GM10847 (cell line): Measurements from ENCODE around the gene HDHD3.
A peak's percentile ranks its signal among the peaks of the same experiment; 100 is the strongest.

Experiments used
- POLR2A ChIP-seq: IDR thresholded peaks from 2 replicates; pipeline ENCODE4 v1.6.1; 2011; ENCODE audit not compliant: insufficient read length; ENCODE audit errors: extremely low read depth

The HDHD3 gene, protein sequence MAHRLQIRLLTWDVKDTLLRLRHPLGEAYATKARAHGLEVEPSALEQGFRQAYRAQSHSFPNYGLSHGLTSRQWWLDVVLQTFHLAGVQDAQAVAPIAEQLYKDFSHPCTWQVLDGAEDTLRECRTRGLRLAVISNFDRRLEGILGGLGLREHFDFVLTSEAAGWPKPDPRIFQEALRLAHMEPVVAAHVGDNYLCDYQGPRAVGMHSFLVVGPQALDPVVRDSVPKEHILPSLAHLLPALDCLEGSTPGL

DNA sequence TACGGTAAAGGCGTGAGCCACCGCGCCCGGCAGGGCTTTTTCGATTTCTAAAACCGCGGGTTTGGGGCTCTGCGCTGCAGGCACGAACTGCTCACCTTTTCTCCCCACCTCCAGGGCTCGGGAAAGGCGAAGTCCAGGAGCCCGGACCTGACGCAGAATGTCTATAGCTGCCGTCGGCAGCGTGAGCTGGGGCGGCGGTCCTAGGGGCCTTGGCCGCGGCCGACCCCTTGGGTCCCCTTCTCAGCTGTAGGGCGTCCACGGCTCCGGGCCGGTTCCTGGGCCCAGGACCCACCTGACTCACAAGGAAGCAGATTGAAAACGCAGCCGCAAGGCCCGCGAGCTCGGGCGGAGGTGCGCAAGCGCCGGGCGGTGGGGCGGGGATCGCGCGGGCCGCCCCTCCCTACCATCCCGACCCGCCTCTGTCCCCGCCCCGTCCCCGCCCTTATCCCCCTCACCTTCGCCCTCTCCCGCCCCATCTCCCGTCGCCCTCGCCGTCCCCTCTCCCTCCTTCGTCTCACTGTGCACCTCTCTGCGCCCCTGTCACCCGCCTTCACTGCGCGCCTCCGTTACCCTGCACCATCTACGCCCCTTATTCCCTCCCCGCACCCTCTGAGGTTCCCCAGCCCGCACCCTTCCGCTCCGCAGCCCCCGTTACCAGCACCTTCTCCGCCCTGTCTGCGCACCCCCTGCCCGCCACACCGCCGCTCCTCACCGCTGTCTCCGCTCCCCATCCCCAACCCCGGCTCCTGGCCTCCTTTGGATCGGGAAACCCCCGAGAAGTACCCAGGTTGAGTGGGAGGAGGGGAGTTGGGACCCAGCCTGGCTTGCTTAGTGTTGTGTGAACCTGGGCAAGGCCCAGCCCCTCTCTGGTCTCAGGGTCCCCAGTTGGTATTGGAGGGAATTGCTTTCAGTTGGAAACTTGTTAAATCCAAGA, at the start of gene HDHD3:
Gene HDHD3 (minus strand): TSS at position 353 of the 934 bp plus-strand sequence. CDS start 2,632 bp downstream, outside the sequence.
- TF ChIP-seq POLR2A = peak; percentile 48

- no peak for TF ChIP-seq POLR2A
These were observed 48.3 kb upstream of the HDHD3 start for GRCh38 chr9:113425072-113425471.

GRCh38 chr9:113421726-113422125, 44.9 kb upstream of the HDHD3 start:
- TF ChIP-seq POLR2A = no peak

DNA sequence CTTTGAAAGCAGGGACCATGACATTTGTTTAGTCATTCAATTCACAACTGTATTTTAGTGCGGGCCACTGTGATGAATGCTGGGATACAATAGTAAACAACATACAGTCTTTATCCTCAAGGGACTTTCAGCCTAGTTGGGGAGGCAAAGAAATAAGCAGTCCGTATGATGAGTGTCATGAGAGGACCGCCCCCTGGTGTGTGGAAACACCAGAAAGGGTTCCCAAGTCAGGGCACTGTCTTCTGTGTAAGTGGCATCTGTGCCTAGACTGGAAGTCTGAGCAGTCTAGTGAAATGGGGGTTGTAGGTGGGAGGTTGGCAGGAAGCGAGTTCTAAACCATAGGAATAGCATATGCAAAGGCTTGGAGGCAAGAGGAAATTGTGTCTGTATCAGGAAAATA, 40.6 kb upstream of the HDHD3 start:
- no peak for TF ChIP-seq POLR2A

GRCh38 chr9:113416149-113416721, 39.4 kb upstream of the HDHD3 start:
- TF ChIP-seq POLR2A = no peak

DNA sequence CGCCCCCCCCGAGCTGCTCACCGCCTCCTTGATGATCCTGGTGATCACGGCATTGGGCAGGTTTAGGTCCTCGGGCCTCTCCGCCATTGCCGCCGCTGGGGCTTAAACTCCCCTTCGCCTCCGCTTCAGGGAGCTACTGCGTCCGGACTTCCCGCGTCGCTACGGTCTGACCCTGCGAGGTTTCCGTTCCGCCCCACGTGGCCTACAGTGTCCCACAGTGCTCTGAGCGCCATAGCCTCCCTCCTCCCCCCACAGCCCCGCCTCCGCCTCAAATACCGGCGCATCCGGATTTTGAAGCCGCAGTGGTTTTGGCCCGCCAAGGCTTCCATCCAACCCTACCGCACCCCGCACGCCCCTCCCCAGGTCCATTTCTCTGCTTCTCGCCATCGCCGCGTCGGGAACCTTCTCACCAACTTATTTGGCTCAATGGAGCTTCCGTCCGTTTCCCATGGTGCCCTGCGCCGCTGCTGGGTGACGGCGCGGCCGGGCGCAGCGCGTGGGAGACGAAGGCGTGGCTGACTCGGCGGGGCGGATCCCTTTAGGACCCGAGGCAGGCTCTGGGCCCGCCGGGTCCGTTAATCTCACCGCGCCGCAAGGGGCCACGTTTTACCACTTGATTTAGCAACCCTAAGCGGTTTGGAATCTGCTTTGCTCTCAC, 33.5 kb upstream of the HDHD3 start, which contains the start of the genes C9orf43 and POLE3:
Gene C9orf43 (plus strand): TSS at position 541 of the 658 bp plus-strand sequence. CDS start 2,747 bp downstream, outside the sequence.
Gene POLE3 (minus strand): TSS at position 469 of the 658 bp plus-strand sequence. CDS start 382 bp downstream, at position 87.
- peak; percentile 68 for TF ChIP-seq POLR2A

DNA sequence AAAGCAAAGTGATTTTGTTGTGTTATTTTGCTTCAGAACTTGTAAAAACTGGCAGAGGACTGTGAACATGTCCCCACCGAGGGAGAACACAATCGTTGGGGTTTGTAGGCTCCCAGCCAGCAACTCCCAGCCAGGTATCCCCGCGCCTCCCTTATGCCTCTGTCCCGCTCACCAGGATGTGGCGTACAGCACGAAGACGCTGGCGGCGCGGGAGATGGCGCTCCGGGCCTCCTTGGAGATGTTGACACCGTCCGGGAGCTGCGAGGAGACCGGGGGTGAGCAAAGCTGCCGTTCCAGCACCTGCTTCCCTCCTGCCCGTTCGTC, 33.1 kb upstream of the HDHD3 start:
- no peak for TF ChIP-seq POLR2A

GRCh38 chr9:113409481-113409880, 32.7 kb upstream of the HDHD3 start:
- no peak for TF ChIP-seq POLR2A

DNA sequence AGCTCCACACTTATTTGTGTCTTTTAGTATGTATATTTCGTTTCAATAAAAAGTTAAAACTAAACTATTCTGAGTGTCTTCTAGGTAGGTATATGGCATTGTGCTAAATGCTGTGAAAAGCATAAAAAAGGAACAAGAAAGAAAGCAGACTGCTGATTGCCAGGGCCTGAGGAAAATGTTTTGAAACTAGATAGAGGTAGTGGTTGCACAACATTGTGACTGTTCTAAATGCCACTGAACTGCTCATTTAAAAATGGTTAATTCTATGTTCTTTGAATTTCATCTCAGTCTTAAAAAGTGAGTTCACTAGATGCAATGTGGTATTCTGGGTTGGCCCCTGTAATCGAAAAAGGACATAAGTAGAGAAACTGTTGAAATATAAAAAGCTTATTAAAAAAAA, 26.9 kb upstream of the HDHD3 start:
- no peak for TF ChIP-seq POLR2A

GRCh38 chr9:113401027-113401792, 24.4 kb upstream of the HDHD3 start, which contains the start of gene ALAD:
Gene ALAD, minus strand, starts transcription at chr9:113401284. Its CDS starts 7,725 bp downstream, at chr9:113393559.
- peak; percentile 73 for TF ChIP-seq POLR2A

DNA sequence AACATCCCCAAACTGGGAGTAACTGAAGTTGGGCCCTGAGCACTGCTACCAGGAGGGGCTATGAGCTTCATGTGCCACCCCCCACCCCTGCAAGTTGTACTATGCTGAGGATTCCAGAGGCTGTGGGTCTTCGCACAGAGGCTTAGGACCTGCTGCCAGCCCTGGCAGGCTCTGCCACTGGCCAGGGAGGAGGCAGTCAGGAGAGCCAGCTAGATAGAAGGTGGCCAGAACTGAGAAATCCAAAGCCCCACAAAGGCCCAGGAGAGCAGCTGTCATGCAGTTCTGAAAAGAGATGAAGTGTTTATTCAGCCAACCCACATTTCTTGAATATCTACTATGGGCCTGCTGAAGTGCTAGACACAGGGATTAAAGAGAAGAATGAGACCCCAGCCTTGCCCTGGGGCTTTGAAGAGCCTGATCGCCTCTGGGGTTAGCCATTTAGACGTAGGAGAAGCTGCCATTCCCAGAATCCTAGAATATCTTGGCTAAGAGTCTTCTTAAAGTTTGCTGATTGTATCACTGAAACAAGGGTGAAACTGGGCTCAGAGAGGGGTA, 22.9 kb upstream of the HDHD3 start:
- TF ChIP-seq POLR2A = no peak

DNA sequence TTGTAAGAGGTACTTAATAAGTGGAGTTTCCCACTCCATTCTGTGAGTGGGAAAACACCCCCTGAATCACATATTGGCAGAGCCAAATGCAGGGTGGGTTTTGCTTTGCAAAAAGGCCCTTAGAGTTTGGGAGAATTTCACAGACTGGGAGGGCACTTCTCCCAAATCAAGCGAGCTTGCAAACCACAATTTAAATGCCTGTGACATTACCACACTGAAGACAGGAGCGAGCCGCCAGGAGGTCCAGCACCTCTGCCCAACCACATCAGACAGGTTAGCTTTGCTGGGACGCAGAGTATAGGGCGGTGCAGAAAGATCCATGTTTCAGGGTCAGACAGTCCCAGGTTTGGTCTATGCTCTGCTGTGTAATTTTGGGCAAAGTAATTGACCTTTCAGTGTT, 22.0 kb upstream of the HDHD3 start:
- TF ChIP-seq POLR2A = no peak

GRCh38 chr9:113397203-113397631, 20.4 kb upstream of the HDHD3 start:
- TF ChIP-seq POLR2A = no peak
